ENCODE data around the gene RET.

DNA sequence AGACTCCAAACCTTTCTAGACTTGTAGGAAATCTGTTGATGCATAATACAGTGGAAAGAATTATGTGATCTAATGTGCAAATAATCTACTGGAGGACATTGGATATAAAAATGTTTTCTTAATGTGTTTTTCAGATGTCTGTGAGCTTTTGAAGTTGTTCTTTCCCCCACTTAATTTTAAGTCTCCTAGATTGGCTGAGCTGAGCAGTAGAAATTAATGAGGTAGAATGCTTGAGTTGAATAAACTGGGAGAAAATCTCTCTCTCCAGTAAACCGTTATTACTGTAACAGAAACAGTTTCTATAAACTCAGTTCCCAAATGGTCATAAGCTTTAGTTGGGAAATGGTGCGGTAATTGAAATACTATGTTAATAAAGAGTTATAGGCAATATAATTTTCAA lies 77.0 kb downstream of the RET start:
- no peak for TF ChIP-seq YY1 (IDR thresholded peaks at IDR 0.05; ENCODE audit: insufficient read depth, insufficient read length)
- no peak for TF ChIP-seq SUZ12 (IDR thresholded peaks at IDR 0.05; ENCODE audit: extremely low read depth, insufficient read depth, insufficient read length)
